ENCODE measurements around the gene KRTAP9-6.
"Not testable (repeated sequence)": the region's sequence is repeated elsewhere in the genome, so short reads cannot be mapped to it uniquely, and the experiment has no call there.

DNA sequence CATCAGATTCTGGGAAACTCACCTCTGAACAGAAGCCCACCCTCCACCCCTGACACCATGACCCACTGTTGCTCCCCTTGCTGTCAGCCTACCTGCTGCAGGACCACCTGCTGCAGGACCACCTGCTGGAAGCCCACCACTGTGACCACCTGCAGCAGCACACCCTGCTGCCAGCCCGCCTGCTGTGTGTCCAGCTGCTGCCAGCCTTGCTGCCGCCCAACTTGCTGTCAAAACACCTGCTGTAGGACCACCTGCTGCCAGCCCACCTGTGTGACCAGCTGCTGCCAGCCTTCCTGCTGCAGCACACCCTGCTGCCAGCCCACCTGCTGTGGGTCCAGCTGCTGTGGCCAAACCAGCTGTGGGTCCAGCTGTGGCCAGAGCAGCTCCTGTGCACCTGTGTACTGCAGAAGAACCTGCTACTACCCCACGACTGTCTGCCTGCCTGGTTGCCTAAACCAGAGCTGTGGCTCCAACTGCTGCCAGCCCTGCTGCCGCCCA is 38.5 kb upstream of the KRTAP9-6 start, which contains the start of gene KRTAP9-2:
- TF ChIP-seq, protein P1, sequence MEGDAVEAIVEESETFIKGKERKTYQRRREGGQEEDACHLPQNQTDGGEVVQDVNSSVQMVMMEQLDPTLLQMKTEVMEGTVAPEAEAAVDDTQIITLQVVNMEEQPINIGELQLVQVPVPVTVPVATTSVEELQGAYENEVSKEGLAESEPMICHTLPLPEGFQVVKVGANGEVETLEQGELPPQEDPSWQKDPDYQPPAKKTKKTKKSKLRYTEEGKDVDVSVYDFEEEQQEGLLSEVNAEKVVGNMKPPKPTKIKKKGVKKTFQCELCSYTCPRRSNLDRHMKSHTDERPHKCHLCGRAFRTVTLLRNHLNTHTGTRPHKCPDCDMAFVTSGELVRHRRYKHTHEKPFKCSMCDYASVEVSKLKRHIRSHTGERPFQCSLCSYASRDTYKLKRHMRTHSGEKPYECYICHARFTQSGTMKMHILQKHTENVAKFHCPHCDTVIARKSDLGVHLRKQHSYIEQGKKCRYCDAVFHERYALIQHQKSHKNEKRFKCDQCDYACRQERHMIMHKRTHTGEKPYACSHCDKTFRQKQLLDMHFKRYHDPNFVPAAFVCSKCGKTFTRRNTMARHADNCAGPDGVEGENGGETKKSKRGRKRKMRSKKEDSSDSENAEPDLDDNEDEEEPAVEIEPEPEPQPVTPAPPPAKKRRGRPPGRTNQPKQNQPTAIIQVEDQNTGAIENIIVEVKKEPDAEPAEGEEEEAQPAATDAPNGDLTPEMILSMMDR (conservative IDR thresholded peaks at IDR 0.05; ENCODE audit: low read depth, low read length): not testable (repeated sequence)
- not testable (repeated sequence) for TF ChIP-seq EZH2 (IDR thresholded peaks at IDR 0.05; ENCODE audit: low read length, unreplicated experiment); EZH2phosphoT487 (IDR thresholded peaks at IDR 0.05; ENCODE audit: borderline replicate concordance, low read length)
